MM.1S (cell line): ENCODE results near the gene IL10RB.

Experiments used
- DNase-seq: peaks from one replicate; pipeline ENCODE4 v3.0.0-alpha.2; 2015
- H2AFZ ChIP-seq: fragments of 300-600 bp; sonication (generic); 2 replicates; pipeline ENCODE4 v1.6.0; 2016; ENCODE audit warnings: antibody characterized with exemption, low read length
- H3F3A ChIP-seq: fragments of 300-600 bp; sonication (generic); 2 replicates; pipeline ENCODE4 v1.6.1; 2016; ENCODE audit warnings: mild to moderate bottlenecking, antibody characterized with exemption, low read length, moderate library complexity, mixed read lengths; ENCODE audit not compliant: insufficient read depth
- H3K27ac ChIP-seq: fragments of 300-600 bp; sonication (generic); 2 replicates; pipeline ENCODE4 v1.5.1; 2016; ENCODE audit warnings: mild to moderate bottlenecking, low read length
- H3K27me3 ChIP-seq: fragments of 300-600 bp; sonication (generic); replicated peaks from 2 replicates; pipeline ENCODE4 v1.6.0; 2016; ENCODE audit warnings: low read length; ENCODE audit not compliant: insufficient read depth
- H3K36me3 ChIP-seq: fragments of 300-600 bp; sonication (generic); replicated peaks from 2 replicates; pipeline ENCODE4 v1.6.1; 2016; ENCODE audit warnings: mild to moderate bottlenecking, low read length, mixed read lengths; ENCODE audit not compliant: insufficient read depth
- H3K4me1 ChIP-seq: fragments of 300-600 bp; sonication (generic); 2 replicates; pipeline ENCODE4 v1.6.1; 2016; ENCODE audit warnings: low read length, mixed read lengths
- H3K4me2 ChIP-seq: fragments of 300-600 bp; sonication (generic); 2 replicates; pipeline ENCODE4 v1.6.0; 2016; ENCODE audit warnings: low read depth, low read length
- H3K4me3 ChIP-seq: fragments of 300-600 bp; sonication (generic); 2 replicates; pipeline ENCODE4 v1.5.1; 2016; ENCODE audit warnings: low read length, mixed read lengths
- H3K79me2 ChIP-seq: fragments of 300-600 bp; sonication (generic); 2 replicates; pipeline ENCODE4 v1.6.1; 2016; ENCODE audit warnings: mixed run types, low read length, mixed read lengths
- H3K9ac ChIP-seq: fragments of 300-600 bp; sonication (generic); 2 replicates; pipeline ENCODE4 v1.6.1; 2016; ENCODE audit warnings: low read length, mixed read lengths
- H3K9me2 ChIP-seq: fragments of 300-600 bp; sonication (generic); replicated peaks from 2 replicates; pipeline ENCODE4 v1.6.1; 2016; ENCODE audit warnings: mild to moderate bottlenecking, low read length, mixed read lengths; ENCODE audit not compliant: insufficient read depth
- H3K9me3 ChIP-seq: fragments of 300-600 bp; sonication (generic); replicated peaks from 2 replicates; pipeline ENCODE4 v1.6.1; 2016; ENCODE audit warnings: mild to moderate bottlenecking, low read length, mixed read lengths; ENCODE audit not compliant: insufficient read depth
- H4K20me1 ChIP-seq: fragments of 300-600 bp; sonication (generic); 2 replicates; pipeline ENCODE4 v1.6.1; 2016; ENCODE audit warnings: mild to moderate bottlenecking, low read length, moderate library complexity, mixed read lengths; ENCODE audit not compliant: insufficient read depth
- EZH2 ChIP-seq: fragments of 300-600 bp; sonication (generic); optimal IDR thresholded peaks from 2 replicates; pipeline ENCODE3; 2017; ENCODE audit warnings: low read depth, mild to moderate bottlenecking, antibody characterized with exemption, low read length, mixed read lengths
- EZH2phosphoT487 ChIP-seq: fragments of 300-600 bp; sonication (generic); IDR thresholded peaks from 2 replicates; pipeline ENCODE4 v1.6.1; 2018; ENCODE audit warnings: antibody characterized with exemption, low read length
- TF ChIP-seq, protein P1 (sequence below): fragments of 300-600 bp; sonication (generic); IDR thresholded peaks from 2 replicates; pipeline ENCODE4 v1.5.1; 2016; ENCODE audit warnings: antibody characterized with exemption, low read length, mixed read lengths

The IL10RB gene

GRCh38 chr21:33283203-33283602 lies 17.0 kb downstream of the IL10RB start:
- no peaks in the 10 kb centered on the region for H3K9me3 ChIP-seq
- H3K4me3 ChIP-seq: no peak overlapping the region
- no peaks in the 10 kb centered on the region for H3K9me2 ChIP-seq
- no peak overlapping the region for H3K9ac ChIP-seq
- H3K4me1 ChIP-seq: peaks cover 12% of the 10 kb centered on the region
- H3K27me3 ChIP-seq: no peaks in the 10 kb centered on the region
- no peaks in the 10 kb centered on the region for H4K20me1 ChIP-seq
- no peak overlapping the region for H2AFZ ChIP-seq
- H3K36me3 ChIP-seq: no peaks in the 10 kb centered on the region
- peak overlapping the region; percentile 40; the same call in 1 of the 2 replicates for H3K27ac ChIP-seq
- no peak for DNase-seq
- no peaks in the 10 kb centered on the region for H3F3A ChIP-seq
- no peak for TF ChIP-seq EZH2
- TF ChIP-seq, protein P1, sequence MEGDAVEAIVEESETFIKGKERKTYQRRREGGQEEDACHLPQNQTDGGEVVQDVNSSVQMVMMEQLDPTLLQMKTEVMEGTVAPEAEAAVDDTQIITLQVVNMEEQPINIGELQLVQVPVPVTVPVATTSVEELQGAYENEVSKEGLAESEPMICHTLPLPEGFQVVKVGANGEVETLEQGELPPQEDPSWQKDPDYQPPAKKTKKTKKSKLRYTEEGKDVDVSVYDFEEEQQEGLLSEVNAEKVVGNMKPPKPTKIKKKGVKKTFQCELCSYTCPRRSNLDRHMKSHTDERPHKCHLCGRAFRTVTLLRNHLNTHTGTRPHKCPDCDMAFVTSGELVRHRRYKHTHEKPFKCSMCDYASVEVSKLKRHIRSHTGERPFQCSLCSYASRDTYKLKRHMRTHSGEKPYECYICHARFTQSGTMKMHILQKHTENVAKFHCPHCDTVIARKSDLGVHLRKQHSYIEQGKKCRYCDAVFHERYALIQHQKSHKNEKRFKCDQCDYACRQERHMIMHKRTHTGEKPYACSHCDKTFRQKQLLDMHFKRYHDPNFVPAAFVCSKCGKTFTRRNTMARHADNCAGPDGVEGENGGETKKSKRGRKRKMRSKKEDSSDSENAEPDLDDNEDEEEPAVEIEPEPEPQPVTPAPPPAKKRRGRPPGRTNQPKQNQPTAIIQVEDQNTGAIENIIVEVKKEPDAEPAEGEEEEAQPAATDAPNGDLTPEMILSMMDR: no peak
- TF ChIP-seq EZH2phosphoT487: no peak
- no peaks in the 10 kb centered on the region for H3K79me2 ChIP-seq
- H3K4me2 ChIP-seq: peak overlapping the region; percentile 37; the same call in 1 of the 2 replicates

DNA sequence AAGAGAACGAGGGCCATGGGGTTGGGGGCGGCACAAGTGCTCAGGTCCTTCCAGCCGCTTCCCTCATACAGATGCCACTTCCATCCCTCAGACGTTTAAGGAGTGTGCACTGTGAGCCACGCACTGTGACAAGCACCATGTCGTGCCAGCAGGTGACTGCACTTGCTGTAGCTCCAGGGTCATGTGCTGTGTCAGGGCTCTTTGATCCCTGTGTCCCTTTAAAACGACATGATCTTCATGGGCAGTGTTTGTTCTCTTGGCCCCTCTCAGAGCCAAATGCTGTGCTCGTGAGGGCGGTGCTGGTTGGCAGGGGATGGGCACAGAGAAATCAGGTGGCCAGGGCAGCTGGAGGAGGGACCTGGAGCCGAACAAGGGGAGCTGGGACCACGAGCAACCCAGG lies 19.9 kb downstream of the IL10RB start:
- H3F3A ChIP-seq: no peaks in the 10 kb centered on the region
- H3K4me1 ChIP-seq: peaks cover 12% of the 10 kb centered on the region
- no peak overlapping the region for H3K9ac ChIP-seq
- H4K20me1 ChIP-seq: no peaks in the 10 kb centered on the region
- DNase-seq: no peak
- no peak overlapping the region for H2AFZ ChIP-seq
- H3K4me2 ChIP-seq: no peak overlapping the region
- no peak for TF ChIP-seq EZH2
- TF ChIP-seq EZH2phosphoT487: no peak
- TF ChIP-seq, protein P1: no peak
- H3K27ac ChIP-seq: no peak overlapping the region
- H3K9me2 ChIP-seq: no peaks in the 10 kb centered on the region
- H3K79me2 ChIP-seq: no peaks in the 10 kb centered on the region
- H3K4me3 ChIP-seq: no peak overlapping the region
- H3K9me3 ChIP-seq: no peaks in the 10 kb centered on the region
- no peaks in the 10 kb centered on the region for H3K36me3 ChIP-seq
- no peaks in the 10 kb centered on the region for H3K27me3 ChIP-seq

DNA sequence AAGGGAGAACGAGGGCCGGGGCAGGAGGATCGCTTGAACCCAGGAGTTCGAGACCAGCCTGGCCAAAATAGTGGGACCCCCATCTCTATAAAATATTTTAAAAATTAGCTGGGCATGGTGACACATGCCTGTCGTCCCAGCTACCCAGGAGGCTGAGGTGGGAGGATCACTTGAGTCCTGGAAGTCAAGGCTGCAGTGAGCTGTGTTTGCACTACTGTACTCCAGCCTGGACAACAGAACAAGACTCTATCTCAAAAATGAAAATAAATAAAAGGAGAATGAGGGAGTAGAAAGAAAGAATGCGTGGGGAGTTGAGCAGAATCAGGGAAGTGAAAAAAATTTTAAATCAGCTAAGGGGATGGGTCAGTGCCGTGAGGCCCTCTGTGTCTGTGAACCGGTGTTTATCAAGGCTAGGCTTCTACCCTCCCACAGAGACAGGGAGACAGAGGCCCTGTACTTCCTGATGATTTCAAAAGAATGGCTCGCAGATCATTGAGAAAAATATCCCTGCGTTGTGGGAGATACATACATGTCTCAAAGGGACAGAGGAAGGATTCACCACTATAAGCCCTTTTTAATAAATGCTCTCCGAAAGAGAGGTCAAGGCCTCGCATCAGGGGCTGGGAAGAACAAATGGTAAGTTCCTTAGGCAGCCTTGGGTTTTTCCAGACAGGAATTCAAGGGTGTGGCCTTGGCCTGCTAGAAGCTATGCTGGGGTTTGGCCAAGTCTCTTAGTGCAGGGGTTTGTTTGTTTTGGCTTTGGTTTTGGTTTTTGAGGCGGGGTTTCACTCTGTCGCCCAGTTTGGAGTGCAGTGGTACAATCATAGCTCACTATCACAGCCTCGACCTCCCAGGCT lies 20.7 kb downstream of the IL10RB start:
- no peaks in the 10 kb centered on the region for H3K79me2 ChIP-seq
- no peak overlapping the region for H3K4me3 ChIP-seq
- H3K27me3 ChIP-seq: no peaks in the 10 kb centered on the region
- TF ChIP-seq, protein P1: no peak
- TF ChIP-seq EZH2phosphoT487 (no peak), EZH2 (no peak)
- no peaks in the 10 kb centered on the region for H3K9me2 ChIP-seq
- H4K20me1 ChIP-seq: no peaks in the 10 kb centered on the region
- no peaks in the 10 kb centered on the region for H3K36me3 ChIP-seq
- no peaks in the 10 kb centered on the region for H3K9me3 ChIP-seq
- H3K4me2 ChIP-seq: no peak overlapping the region
- no peaks in the 10 kb centered on the region for H3F3A ChIP-seq
- H3K9ac ChIP-seq: no peak overlapping the region
- no peak for DNase-seq
- H3K27ac ChIP-seq: no peak overlapping the region
- H3K4me1 ChIP-seq: peaks cover 12% of the 10 kb centered on the region
- H2AFZ ChIP-seq: no peak overlapping the region
